C4-2B (cell line): ENCODE measurements around the gene RARS1.

ENCODE experiments used
- H3K27ac ChIP-seq: fragments of 450-650 bp; 2 replicates; pipeline ENCODE4 v1.5.1; 2017
- ZFX ChIP-seq: fragments of 450-650 bp; IDR thresholded peaks from 2 replicates; pipeline ENCODE4 v1.6.1; 2017
- TF ChIP-seq, protein P1 (sequence below): fragments of 450-650 bp; conservative IDR thresholded peaks from 2 replicates; pipeline ENCODE4 v1.5.1; 2017; ENCODE audit warnings: mild to moderate bottlenecking

Gene RARS1

DNA sequence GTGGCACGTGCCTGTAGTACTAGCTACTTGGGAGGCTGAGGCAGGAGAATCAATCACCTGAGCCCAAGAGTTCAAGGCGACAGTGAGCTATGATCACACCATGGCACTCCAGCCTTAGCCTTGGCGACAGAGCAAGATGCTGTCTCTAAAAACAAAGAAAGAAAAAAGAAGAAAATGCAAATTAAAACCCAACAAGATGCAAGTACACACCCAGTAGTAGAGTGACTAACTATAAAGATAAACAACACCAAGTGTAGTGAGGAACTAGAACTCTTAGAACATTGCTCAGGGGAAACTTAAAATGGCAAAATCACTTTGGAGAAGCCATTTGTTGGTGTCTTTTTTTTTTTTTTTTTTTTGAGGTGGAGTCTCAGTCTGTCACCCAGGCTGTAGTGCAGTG, 34.7 kb upstream of the RARS1 start:
- no peak overlapping the region for H3K27ac ChIP-seq
- no peak for TF ChIP-seq ZFX
- TF ChIP-seq, protein P1, sequence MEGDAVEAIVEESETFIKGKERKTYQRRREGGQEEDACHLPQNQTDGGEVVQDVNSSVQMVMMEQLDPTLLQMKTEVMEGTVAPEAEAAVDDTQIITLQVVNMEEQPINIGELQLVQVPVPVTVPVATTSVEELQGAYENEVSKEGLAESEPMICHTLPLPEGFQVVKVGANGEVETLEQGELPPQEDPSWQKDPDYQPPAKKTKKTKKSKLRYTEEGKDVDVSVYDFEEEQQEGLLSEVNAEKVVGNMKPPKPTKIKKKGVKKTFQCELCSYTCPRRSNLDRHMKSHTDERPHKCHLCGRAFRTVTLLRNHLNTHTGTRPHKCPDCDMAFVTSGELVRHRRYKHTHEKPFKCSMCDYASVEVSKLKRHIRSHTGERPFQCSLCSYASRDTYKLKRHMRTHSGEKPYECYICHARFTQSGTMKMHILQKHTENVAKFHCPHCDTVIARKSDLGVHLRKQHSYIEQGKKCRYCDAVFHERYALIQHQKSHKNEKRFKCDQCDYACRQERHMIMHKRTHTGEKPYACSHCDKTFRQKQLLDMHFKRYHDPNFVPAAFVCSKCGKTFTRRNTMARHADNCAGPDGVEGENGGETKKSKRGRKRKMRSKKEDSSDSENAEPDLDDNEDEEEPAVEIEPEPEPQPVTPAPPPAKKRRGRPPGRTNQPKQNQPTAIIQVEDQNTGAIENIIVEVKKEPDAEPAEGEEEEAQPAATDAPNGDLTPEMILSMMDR: no peak

DNA sequence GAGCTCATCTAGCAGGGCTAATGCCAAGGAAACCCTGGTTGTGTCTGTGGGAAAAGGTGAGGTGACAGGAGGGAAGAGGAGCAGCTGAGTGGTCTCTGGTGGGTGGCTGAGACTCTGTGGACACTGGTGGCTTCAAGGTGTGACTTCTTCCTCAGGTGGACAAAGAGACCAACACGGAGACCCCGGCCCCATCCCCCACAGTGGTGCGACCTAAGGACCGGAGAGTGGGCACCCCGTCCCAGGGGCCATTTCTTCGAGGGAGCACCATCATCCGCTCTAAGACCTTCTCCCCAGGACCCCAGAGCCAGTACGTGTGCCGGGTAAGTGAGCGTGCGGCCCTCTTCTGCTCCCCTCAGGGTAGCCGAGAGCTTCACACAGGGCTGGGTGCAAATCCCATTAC, 31.1 kb upstream of the RARS1 start:
- no peak for TF ChIP-seq ZFX
- TF ChIP-seq, protein P1: no peak
- no peak overlapping the region; the same call in 1 of the 2 replicates for H3K27ac ChIP-seq

DNA sequence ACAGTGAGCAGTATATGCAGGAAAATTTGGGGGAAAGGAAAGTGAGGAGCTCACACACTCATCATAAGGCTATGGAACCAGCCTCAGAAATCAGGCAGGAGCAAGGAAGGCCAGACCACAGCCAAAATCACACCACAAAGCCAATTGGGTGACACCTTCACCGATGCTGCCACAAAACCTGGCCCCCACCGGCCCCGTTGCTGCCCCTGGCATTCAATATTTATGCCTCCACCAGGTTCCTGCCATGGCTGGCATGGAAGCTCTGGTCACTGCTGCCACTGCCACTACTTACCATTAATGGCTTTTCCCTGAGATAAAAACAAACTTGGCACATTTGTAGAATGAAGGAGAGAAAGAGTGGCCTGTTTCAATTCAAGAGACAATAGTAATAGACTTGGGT, 28.7 kb upstream of the RARS1 start:
- TF ChIP-seq ZFX: no peak
- H3K27ac ChIP-seq: no peak overlapping the region

DNA sequence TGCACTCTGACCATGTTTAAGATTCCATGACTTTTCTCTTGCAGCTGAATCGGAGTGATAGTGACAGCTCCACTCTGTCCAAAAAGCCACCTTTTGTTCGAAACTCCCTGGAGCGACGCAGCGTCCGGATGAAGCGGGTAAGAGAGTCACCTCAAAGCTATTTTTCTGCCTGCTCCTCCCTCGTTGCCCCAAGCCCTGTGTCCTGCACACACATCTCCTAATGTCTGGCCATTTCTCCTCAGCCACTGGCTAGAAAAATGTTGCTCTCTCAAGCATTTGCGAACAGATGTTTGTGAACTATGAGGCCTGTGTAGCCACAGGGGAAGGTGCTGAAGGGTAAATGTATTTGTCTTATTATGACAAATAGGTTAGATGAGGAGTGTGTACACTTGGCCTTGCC, 25.7 kb upstream of the RARS1 start:
- TF ChIP-seq, protein P1: no peak
- no peak for TF ChIP-seq ZFX
- no peak overlapping the region for H3K27ac ChIP-seq

DNA sequence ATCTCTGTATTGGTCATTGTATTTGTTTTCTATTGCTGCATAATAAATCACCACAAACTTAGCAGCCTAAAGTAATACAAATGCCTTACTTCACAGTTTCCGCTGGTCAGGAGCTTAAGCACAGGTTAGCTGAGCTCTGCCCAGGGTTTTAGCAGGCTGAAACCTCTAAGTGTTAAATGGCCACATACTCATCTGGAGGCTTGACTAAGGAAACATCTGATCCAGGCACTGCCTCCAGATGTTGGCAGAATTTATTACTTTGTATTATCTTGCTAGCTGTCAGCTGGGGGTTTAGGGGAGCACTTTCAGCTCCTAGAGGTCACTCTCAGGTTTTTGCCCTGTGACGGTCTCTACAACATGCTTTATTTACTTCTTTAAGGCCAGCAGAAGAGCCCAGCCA, 23.2 kb upstream of the RARS1 start:
- H3K27ac ChIP-seq: no peak overlapping the region
- TF ChIP-seq ZFX: no peak
- TF ChIP-seq, protein P1: no peak

DNA sequence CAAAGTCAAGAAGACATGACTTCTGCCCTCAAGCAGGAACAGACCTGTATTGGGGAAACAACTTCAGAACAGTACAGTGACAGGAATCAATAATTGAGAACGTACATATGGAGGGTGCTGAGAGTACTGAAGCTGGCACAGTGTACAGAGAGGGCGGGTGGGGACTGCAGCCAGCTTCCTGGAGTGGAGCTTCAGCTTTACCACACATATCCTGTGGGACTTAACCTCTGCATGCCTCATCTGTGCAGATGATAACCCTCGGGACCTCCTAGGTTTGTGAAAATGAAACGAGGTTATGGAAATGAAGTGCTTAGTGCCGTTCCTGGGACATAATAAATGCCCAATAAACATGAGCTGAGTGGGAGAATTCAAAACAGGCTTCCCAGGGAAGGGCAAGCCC, 22.1 kb upstream of the RARS1 start:
- no peak overlapping the region for H3K27ac ChIP-seq
- TF ChIP-seq, protein P1: no peak
- no peak for TF ChIP-seq ZFX

DNA sequence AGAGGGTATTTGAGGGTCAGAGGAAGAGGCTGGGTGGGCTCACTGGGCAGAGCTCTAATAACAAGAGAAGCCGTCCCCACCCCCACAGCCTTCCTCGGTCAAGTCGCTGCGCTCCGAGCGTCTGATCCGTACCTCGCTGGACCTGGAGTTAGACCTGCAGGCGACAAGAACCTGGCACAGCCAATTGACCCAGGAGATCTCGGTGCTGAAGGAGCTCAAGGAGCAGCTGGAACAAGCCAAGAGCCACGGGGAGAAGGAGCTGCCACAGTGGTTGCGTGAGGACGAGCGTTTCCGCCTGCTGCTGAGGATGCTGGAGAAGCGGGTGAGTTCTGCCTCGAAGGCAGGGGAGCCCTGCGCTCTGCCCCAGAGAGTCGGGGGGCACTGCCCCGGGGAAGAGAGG, 21.6 kb upstream of the RARS1 start:
- no peak for TF ChIP-seq ZFX
- TF ChIP-seq, protein P1: no peak
- no peak overlapping the region for H3K27ac ChIP-seq

DNA sequence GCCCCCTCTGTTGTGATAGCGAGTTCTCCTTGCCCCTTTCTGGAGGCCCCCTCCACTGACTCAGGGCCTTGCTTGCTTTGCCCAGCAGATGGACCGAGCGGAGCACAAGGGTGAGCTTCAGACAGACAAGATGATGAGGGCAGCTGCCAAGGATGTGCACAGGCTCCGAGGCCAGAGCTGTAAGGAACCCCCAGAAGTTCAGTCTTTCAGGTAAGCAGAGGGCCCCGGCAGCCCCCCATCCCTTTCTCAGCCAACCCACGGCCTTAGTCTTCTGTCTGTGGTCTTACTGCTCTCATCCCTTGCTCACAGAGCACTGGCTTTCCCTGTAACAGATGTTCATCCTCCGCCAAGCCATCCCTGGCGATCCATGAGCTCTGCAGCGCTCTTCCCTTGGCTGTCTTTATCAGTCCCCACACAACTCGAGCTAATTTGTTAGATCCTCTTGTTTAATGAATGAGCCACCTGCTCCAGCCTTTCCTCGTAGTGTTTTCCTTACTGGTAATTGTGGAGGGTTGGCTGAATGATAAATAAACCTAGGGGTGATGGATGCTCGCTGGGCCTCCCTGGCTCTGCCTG, 18.4 kb upstream of the RARS1 start:
- TF ChIP-seq, protein P1: no peak
- no peak for TF ChIP-seq ZFX
- no peak overlapping the region for H3K27ac ChIP-seq
